Activated CD4-positive, CD25-positive, alpha-beta regulatory T cell treated with anti-CD3 and anti-CD28 coated beads, Interleukin-2, amount 50 U/mL, for 24 hours (primary cell): ENCODE results near the gene ZBTB8A.
"Not testable (repeated sequence)": the region's sequence is repeated elsewhere in the genome, so short reads cannot be mapped to it uniquely, and the experiment has no call there.

ENCODE experiments used
- ATAC-seq, 2 donors: fragments of 150-1000 bp; cut with Tn5 transposase; one replicate each; pipeline ENCODE4 v1.10.0; 2021; ENCODE audit warnings: mild to moderate bottlenecking in 1 of 2, moderate library complexity in 1 of 2

Gene ZBTB8A

GRCh38 chr1:32539584-32540571 is 651 bp downstream of the ZBTB8A start:
- peak in 1 of 2 donors; percentile 20 for ATAC-seq

- ATAC-seq = no peak
These were observed 1.4 kb downstream of the ZBTB8A start for GRCh38 chr1:32540605-32541004.

GRCh38 chr1:32541064-32541566 is 1.9 kb downstream of the ZBTB8A start:
- ATAC-seq = no peak

- ATAC-seq = no peak
These were observed 7.4 kb downstream of the ZBTB8A start for GRCh38 chr1:32546611-32547010.

- no peak for ATAC-seq
These were observed 10.4 kb downstream of the ZBTB8A start for GRCh38 chr1:32549616-32550015.

GRCh38 chr1:32554288-32554687 is 15.1 kb downstream of the ZBTB8A start:
- no peak for ATAC-seq

- not testable (repeated sequence) for ATAC-seq
These were observed 17.8 kb downstream of the ZBTB8A start for GRCh38 chr1:32557035-32557434.

GRCh38 chr1:32557812-32558211 is 18.6 kb downstream of the ZBTB8A start:
- no peak for ATAC-seq

GRCh38 chr1:32568929-32569328 is 29.7 kb downstream of the ZBTB8A start:
- ATAC-seq = no peak

GRCh38 chr1:32580348-32581017 is 41.3 kb downstream of the ZBTB8A start:
- ATAC-seq = no peak

GRCh38 chr1:32592943-32593342 is 53.7 kb downstream of the ZBTB8A start:
- no peak for ATAC-seq

- ATAC-seq = no peak
These were observed 60.8 kb downstream of the ZBTB8A start for GRCh38 chr1:32600034-32600433.

- ATAC-seq = no peak
These were observed 66.6 kb downstream of the ZBTB8A start for GRCh38 chr1:32605711-32606424.

GRCh38 chr1:32606565-32607371 is 67.5 kb downstream of the ZBTB8A start:
- no peak for ATAC-seq

GRCh38 chr1:32609180-32609579 is 70.0 kb downstream of the ZBTB8A start:
- ATAC-seq = no peak

- ATAC-seq = peak; percentile 17 to 44
These were observed 72.6 kb downstream of the ZBTB8A start for GRCh38 chr1:32611859-32612188.

GRCh38 chr1:32612189-32612881 is 73.1 kb downstream of the ZBTB8A start:
- peak; percentile 95 to 96 for ATAC-seq

GRCh38 chr1:32613472-32613871 is 74.2 kb downstream of the ZBTB8A start:
- ATAC-seq = no peak

- ATAC-seq = no peak
These were observed 79.5 kb downstream of the ZBTB8A start for GRCh38 chr1:32618673-32619221.

- peak; percentile 64 to 74 for ATAC-seq
These were observed 80.7 kb downstream of the ZBTB8A start for GRCh38 chr1:32619701-32620485.
